ENCODE results near the gene ANO6. TPM values are rescaled to one million over a fixed set of nuclear protein-coding genes. Genes with fewer than 3 reads are reported as not detected.
A peak's percentile ranks its signal among the peaks of the same experiment; 100 is the strongest.
"Not testable (repeated sequence)": the region's sequence is repeated elsewhere in the genome, so short reads cannot be mapped to it uniquely, and the experiment has no call there.

Gene ANO6
- total RNA-seq, 1 experiment from 2014 or later = 64.2 TPM

GRCh38 chr12:45342848-45343247 lies 127.0 kb downstream of the ANO6 start:
- DNase-seq (ENCODE audit: low read depth) = no peak

GRCh38 chr12:45343269-45344051 lies 127.6 kb downstream of the ANO6 start:
- DNase-seq (ENCODE audit: low read depth) = peak; percentile 80

GRCh38 chr12:45348311-45348710 lies 132.4 kb downstream of the ANO6 start:
- peak; percentile 26 for DNase-seq (ENCODE audit: low read depth)

GRCh38 chr12:45348986-45349385 lies 133.1 kb downstream of the ANO6 start:
- DNase-seq (ENCODE audit: low read depth) = no peak

GRCh38 chr12:45349916-45350315 lies 134.0 kb downstream of the ANO6 start:
- peak; percentile 48 for DNase-seq (ENCODE audit: low read depth)

- peak; percentile 56 for DNase-seq (ENCODE audit: low read depth)
Observed at GRCh38 chr12:45350861-45351260, 135.0 kb downstream of the ANO6 start.

GRCh38 chr12:45351921-45352670 lies 136.2 kb downstream of the ANO6 start:
- DNase-seq (ENCODE audit: low read depth) = no peak

GRCh38 chr12:45353944-45354343 lies 138.0 kb downstream of the ANO6 start:
- no peak for DNase-seq (ENCODE audit: low read depth)

GRCh38 chr12:45354399-45354798 lies 138.5 kb downstream of the ANO6 start:
- DNase-seq (ENCODE audit: low read depth) = no peak

GRCh38 chr12:45355730-45356129 lies 139.8 kb downstream of the ANO6 start:
- DNase-seq (ENCODE audit: low read depth) = peak; percentile 63

- DNase-seq (ENCODE audit: low read depth) = no peak
Observed at GRCh38 chr12:45356822-45357538, 141.1 kb downstream of the ANO6 start.

GRCh38 chr12:45357539-45358417 lies 141.9 kb downstream of the ANO6 start:
- no peak for DNase-seq (ENCODE audit: low read depth)

- DNase-seq (ENCODE audit: low read depth) = no peak
Observed at GRCh38 chr12:45362291-45362690, 146.4 kb downstream of the ANO6 start.

GRCh38 chr12:45363903-45364302 lies 148.0 kb downstream of the ANO6 start:
- DNase-seq (ENCODE audit: low read depth) = no peak

- peak; percentile 82 for DNase-seq (ENCODE audit: low read depth)
Observed at GRCh38 chr12:45368841-45369489, 153.1 kb downstream of the ANO6 start.

GRCh38 chr12:45377815-45378214 lies 161.9 kb downstream of the ANO6 start:
- DNase-seq (ENCODE audit: low read depth) = no peak

GRCh38 chr12:45379261-45379660 lies 163.4 kb downstream of the ANO6 start:
- no peak for DNase-seq (ENCODE audit: low read depth)

- peak; percentile 18 for DNase-seq (ENCODE audit: low read depth)
Observed at GRCh38 chr12:45381351-45381750, 165.5 kb downstream of the ANO6 start.

- peak; percentile 40 for DNase-seq (ENCODE audit: low read depth)
Observed at GRCh38 chr12:45388545-45388944, 172.7 kb downstream of the ANO6 start.

GRCh38 chr12:45389426-45389825 lies 173.5 kb downstream of the ANO6 start:
- DNase-seq (ENCODE audit: low read depth) = no peak

GRCh38 chr12:45397499-45397898 lies 181.6 kb downstream of the ANO6 start:
- not testable (repeated sequence) for DNase-seq (ENCODE audit: low read depth)

All from M059J (cell line).